OCI-LY1 (cell line): ENCODE measurements around the gene MAML2.

Experiments used
- H2AFZ ChIP-seq: fragments of 200-600 bp; sonication (generic), shearing (Covaris generic); 2 replicates; pipeline ENCODE4 v1.6.0; 2014; ENCODE audit warnings: antibody characterized with exemption, mild to moderate bottlenecking, low read length
- H3F3A ChIP-seq: fragments of 200-600 bp; sonication (generic), shearing (Covaris generic); 2 replicates; pipeline ENCODE4 v1.6.0; 2014; ENCODE audit warnings: mild to moderate bottlenecking, antibody characterized with exemption, low read length, moderate library complexity; ENCODE audit not compliant: insufficient read depth
- H3K27ac ChIP-seq: fragments of 200-600 bp; sonication (generic); 2 replicates; pipeline ENCODE4 v1.5.1; 2014; ENCODE audit warnings: low read length, mixed run types, mild to moderate bottlenecking, low read depth; ENCODE audit not compliant: poor library complexity, severe bottlenecking
- H3K27me3 ChIP-seq: fragments of 200-600 bp; sonication (generic); 2 replicates; pipeline ENCODE4 v1.6.0; 2014; ENCODE audit warnings: antibody characterized with exemption, mild to moderate bottlenecking, low read length, moderate library complexity; ENCODE audit not compliant: insufficient read depth
- H3K36me3 ChIP-seq: fragments of 200-600 bp; sonication (generic); 2 replicates; pipeline ENCODE4 v1.6.1; 2014; ENCODE audit warnings: mild to moderate bottlenecking, antibody characterized with exemption, low read length, moderate library complexity, mixed read lengths; ENCODE audit not compliant: insufficient read depth
- H3K4me1 ChIP-seq: fragments of 200-600 bp; sonication (generic); 2 replicates; pipeline ENCODE4 v1.5.1; 2014; ENCODE audit warnings: mild to moderate bottlenecking, low read length, moderate library complexity; ENCODE audit not compliant: insufficient read depth, severe bottlenecking
- H3K4me2 ChIP-seq: fragments of 200-600 bp; sonication (generic), shearing (Covaris generic); 2 replicates; pipeline ENCODE4 v1.6.1; 2014; ENCODE audit warnings: low read length
- H3K4me3 ChIP-seq: fragments of 200-600 bp; sonication (generic); 2 replicates; pipeline ENCODE4 v1.5.1; 2014; ENCODE audit warnings: low read length, low read depth, mild to moderate bottlenecking, mixed read lengths; ENCODE audit not compliant: poor library complexity, severe bottlenecking
- H3K79me2 ChIP-seq: fragments of 200-600 bp; shearing (Covaris generic); 2 replicates; pipeline ENCODE4 v1.6.1; 2016; ENCODE audit warnings: mixed run types, low read length, mixed read lengths; ENCODE audit not compliant: insufficient read depth
- H3K9ac ChIP-seq: fragments of 200-600 bp; sonication (generic), shearing (Covaris generic); 2 replicates; pipeline ENCODE4 v1.6.1; 2014; ENCODE audit warnings: mild to moderate bottlenecking, low read length, mixed read lengths
- H3K9me2 ChIP-seq: fragments of 200-600 bp; sonication (generic), shearing (Covaris generic); 2 replicates; pipeline ENCODE4 v1.6.1; 2014; ENCODE audit warnings: low read depth, mild to moderate bottlenecking, low read length, mixed read lengths
- H3K9me3 ChIP-seq: fragments of 200-600 bp; shearing (Covaris generic); 2 replicates; pipeline ENCODE4 v1.6.1; 2014; ENCODE audit warnings: low read length, mixed read lengths
- H4K20me1 ChIP-seq: fragments of 200-600 bp; sonication (generic), shearing (Covaris generic); 2 replicates; pipeline ENCODE4 v1.6.0; 2016; ENCODE audit warnings: mild to moderate bottlenecking, low read length; ENCODE audit not compliant: insufficient read depth
- EZH2 ChIP-seq: fragments of 200-600 bp; sonication (generic), shearing (Covaris generic); IDR thresholded peaks from 2 replicates; pipeline ENCODE4 v1.8.0; 2017; ENCODE audit warnings: borderline replicate concordance, mixed run types, mild to moderate bottlenecking, antibody characterized with exemption, low read length, moderate library complexity, mixed read lengths
- TF ChIP-seq, protein P1 (sequence below): fragments of 200-600 bp; sonication (generic), shearing (Covaris generic); IDR thresholded peaks from 2 replicates; pipeline ENCODE4 v1.5.1; 2017; ENCODE audit warnings: mild to moderate bottlenecking, antibody characterized with exemption, low read length, moderate library complexity, mixed read lengths

Gene MAML2

DNA sequence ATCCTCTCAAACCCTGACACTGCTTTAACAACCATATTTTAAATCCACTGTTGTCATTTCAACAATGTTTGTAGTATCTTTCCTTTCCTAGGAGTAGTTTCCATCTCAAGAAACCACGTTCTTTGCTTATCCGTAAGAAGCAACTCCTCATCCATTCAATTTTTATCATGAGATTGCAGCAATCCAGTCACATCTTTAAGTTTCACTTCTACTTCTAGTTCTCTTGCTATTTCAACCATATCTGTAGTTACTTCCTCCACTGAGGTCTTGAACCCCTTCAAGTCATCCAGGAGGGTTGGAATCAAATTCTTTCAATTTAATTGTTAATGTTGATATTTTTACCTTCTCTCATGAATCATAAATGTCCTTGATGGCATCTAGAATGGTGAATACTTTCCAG is 24.3 kb upstream of the MAML2 start:
- H3K27ac ChIP-seq: no peak overlapping the region
- no peak overlapping the region for H2AFZ ChIP-seq
- no peak overlapping the region for H3K4me3 ChIP-seq
- no peaks in the 10 kb centered on the region for H3F3A ChIP-seq
- H4K20me1 ChIP-seq: no peaks in the 10 kb centered on the region
- peaks cover 36% of the 10 kb centered on the region for H3K36me3 ChIP-seq
- H3K27me3 ChIP-seq: no peaks in the 10 kb centered on the region
- H3K79me2 ChIP-seq: no peaks in the 10 kb centered on the region
- H3K9me3 ChIP-seq: 0 out of 2 replicates have a peak, but pooled peaks cover 3% of the 10 kb centered on the region
- H3K9ac ChIP-seq: no peak overlapping the region
- H3K4me1 ChIP-seq: no peaks in the 10 kb centered on the region
- TF ChIP-seq, protein P1, sequence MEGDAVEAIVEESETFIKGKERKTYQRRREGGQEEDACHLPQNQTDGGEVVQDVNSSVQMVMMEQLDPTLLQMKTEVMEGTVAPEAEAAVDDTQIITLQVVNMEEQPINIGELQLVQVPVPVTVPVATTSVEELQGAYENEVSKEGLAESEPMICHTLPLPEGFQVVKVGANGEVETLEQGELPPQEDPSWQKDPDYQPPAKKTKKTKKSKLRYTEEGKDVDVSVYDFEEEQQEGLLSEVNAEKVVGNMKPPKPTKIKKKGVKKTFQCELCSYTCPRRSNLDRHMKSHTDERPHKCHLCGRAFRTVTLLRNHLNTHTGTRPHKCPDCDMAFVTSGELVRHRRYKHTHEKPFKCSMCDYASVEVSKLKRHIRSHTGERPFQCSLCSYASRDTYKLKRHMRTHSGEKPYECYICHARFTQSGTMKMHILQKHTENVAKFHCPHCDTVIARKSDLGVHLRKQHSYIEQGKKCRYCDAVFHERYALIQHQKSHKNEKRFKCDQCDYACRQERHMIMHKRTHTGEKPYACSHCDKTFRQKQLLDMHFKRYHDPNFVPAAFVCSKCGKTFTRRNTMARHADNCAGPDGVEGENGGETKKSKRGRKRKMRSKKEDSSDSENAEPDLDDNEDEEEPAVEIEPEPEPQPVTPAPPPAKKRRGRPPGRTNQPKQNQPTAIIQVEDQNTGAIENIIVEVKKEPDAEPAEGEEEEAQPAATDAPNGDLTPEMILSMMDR: no peak
- TF ChIP-seq EZH2: no peak
- H3K4me2 ChIP-seq: no peak overlapping the region
- no peaks in the 10 kb centered on the region for H3K9me2 ChIP-seq

DNA sequence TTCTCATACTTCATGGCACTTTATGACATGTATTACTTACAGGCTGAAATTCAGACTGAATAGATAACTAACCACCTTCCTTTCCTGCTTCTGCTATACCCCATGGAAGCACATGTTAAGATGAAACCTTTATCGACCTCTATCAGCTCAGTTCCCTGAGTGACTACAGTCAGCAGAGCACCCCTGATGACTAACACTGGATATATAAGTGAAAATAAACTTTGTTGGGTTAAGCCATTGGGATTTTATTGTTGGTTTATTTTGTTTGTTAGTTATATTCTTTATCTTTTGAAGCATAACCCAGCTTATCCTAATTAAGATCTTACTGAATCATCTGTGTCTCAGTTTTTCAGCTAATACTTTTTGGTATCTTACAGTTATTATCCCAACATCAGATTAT is 23.0 kb upstream of the MAML2 start:
- Histone ChIP-seq H3K36me3 (peaks cover 40% of the 10 kb centered on the region), H3K4me2 (no peak overlapping the region)
- TF ChIP-seq, protein P1: no peak
- no peak for TF ChIP-seq EZH2

DNA sequence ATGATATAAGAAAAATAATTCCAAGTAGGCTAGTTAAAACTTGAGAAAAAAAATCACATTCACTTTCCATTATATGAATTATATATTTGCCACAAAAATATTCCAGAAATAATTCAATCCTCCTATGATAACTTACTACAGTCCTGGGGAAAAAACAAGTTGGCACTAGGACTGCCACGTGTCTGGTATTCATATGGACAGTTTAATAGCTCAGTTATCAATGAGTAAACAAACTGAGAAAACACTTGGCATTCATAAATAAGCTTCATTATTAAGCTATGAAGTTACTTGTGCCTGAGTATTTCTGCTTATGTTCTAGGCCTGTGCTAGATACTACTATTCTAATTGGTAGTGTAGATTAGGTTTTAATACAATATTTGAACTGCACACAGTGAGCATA is 22.5 kb upstream of the MAML2 start:
- TF ChIP-seq EZH2: no peak
- TF ChIP-seq, protein P1: no peak

More for the DNA sequence above, 23.0 kb upstream of the MAML2 start:
- Histone ChIP-seq H3K79me2 (no peaks in the 10 kb centered on the region), H3K27me3 (no peaks in the 10 kb centered on the region), H3K27ac (no peak overlapping the region), H3F3A (no peaks in the 10 kb centered on the region), H3K9ac (no peak overlapping the region), H4K20me1 (no peaks in the 10 kb centered on the region), H3K9me3 (0 out of 2 replicates have a peak, but pooled peaks cover 3% of the 10 kb centered on the region), H3K4me1 (no peaks in the 10 kb centered on the region), H3K9me2 (no peaks in the 10 kb centered on the region), H3K4me3 (no peak overlapping the region), H2AFZ (no peak overlapping the region)

More for the DNA sequence above, 22.5 kb upstream of the MAML2 start:
- no peaks in the 10 kb centered on the region for H3F3A ChIP-seq
- no peak overlapping the region for H3K27ac ChIP-seq
- H3K4me1 ChIP-seq: no peaks in the 10 kb centered on the region
- no peaks in the 10 kb centered on the region for H3K9me2 ChIP-seq
- H3K36me3 ChIP-seq: peaks cover 37% of the 10 kb centered on the region
- no peak overlapping the region for H3K4me2 ChIP-seq
- no peak overlapping the region for H3K9ac ChIP-seq
- H2AFZ ChIP-seq: no peak overlapping the region
- H3K9me3 ChIP-seq: 0 out of 2 replicates have a peak, but pooled peaks cover 3% of the 10 kb centered on the region
- no peaks in the 10 kb centered on the region for H3K27me3 ChIP-seq
- H3K79me2 ChIP-seq: no peaks in the 10 kb centered on the region
- no peak overlapping the region for H3K4me3 ChIP-seq
- H4K20me1 ChIP-seq: no peaks in the 10 kb centered on the region
